Trophoblast cell (in vitro differentiated cells and primary cell): Measurements from ENCODE around the gene CCNDBP1.

ENCODE experiments used
- DNase-seq, 2 donors: peaks; one replicate each; pipeline ENCODE4 v3.0.0-alpha.2; 2016
- H2AFZ ChIP-seq: 2 replicates; pipeline ENCODE4 v1.6.1; 2013; ENCODE audit warnings: low read length, moderate library complexity, mild to moderate bottlenecking; ENCODE audit not compliant: insufficient read depth, poor library complexity
- H2AK5ac ChIP-seq: 2 replicates; pipeline ENCODE4 v1.6.1; 2013; ENCODE audit warnings: mild to moderate bottlenecking, low read length
- H2BK120ac ChIP-seq: 2 replicates; pipeline ENCODE4 v1.6.1; 2013; ENCODE audit warnings: low read length, mild to moderate bottlenecking, moderate library complexity; ENCODE audit not compliant: insufficient read depth, poor library complexity
- H2BK12ac ChIP-seq: 2 replicates; pipeline ENCODE4 v1.6.1; 2013; ENCODE audit warnings: mild to moderate bottlenecking, low read length, moderate library complexity
- H2BK5ac ChIP-seq: 2 replicates; pipeline ENCODE4 v1.6.1; 2013; ENCODE audit warnings: low read length, low read depth, moderate library complexity, mild to moderate bottlenecking; ENCODE audit not compliant: poor library complexity
- H3K14ac ChIP-seq: 2 replicates; pipeline ENCODE4 v1.6.1; 2013; ENCODE audit warnings: mild to moderate bottlenecking, low read length
- H3K18ac ChIP-seq: 2 replicates; pipeline ENCODE4 v1.6.1; 2013; ENCODE audit warnings: mild to moderate bottlenecking, low read length
- H3K23ac ChIP-seq: 2 replicates; pipeline ENCODE4 v1.6.1; 2013; ENCODE audit warnings: low read length
- H3K27ac ChIP-seq: 2 replicates; pipeline ENCODE4 v1.5.1; 2013; ENCODE audit warnings: low read depth, mild to moderate bottlenecking, inconsistent platforms, low read length, moderate library complexity
- H3K27me3 ChIP-seq: 2 replicates; pipeline ENCODE4 v1.6.1; 2013; ENCODE audit warnings: inconsistent platforms, mild to moderate bottlenecking, low read length, moderate library complexity; ENCODE audit not compliant: insufficient read depth
- H3K36me3 ChIP-seq, 2 experiments: 1 replicate in 1 of 2; 2 replicates in 1 of 2; pipeline ENCODE4 v1.6.1; 2013; ENCODE audit warnings: low read length in 2 of 2, mild to moderate bottlenecking in 2 of 2, moderate library complexity in 1 of 2; ENCODE audit not compliant: insufficient read depth in 2 of 2, control insufficient read depth in 1 of 2
- H3K4ac ChIP-seq: 2 replicates; pipeline ENCODE4 v1.6.1; 2013; ENCODE audit warnings: low read depth, mild to moderate bottlenecking, low read length, moderate library complexity
- H3K4me1 ChIP-seq, 2 experiments: 1 replicate in 1 of 2; 2 replicates in 1 of 2; pipeline ENCODE4 v1.6.1; 2013; ENCODE audit warnings: low read length in 2 of 2, mild to moderate bottlenecking in 2 of 2, moderate library complexity in 1 of 2; ENCODE audit not compliant: insufficient read depth in 2 of 2, control insufficient read depth in 1 of 2
- H3K4me2 ChIP-seq: 2 replicates; pipeline ENCODE4 v1.6.1; 2013; ENCODE audit warnings: inconsistent platforms, mild to moderate bottlenecking, low read length, moderate library complexity
- H3K4me3 ChIP-seq: 2 replicates; pipeline ENCODE4 v1.5.1; 2013; ENCODE audit warnings: mild to moderate bottlenecking, low read depth, low read length, inconsistent platforms
- H3K79me1 ChIP-seq: one replicate; pipeline ENCODE4 v1.6.1; 2013; ENCODE audit warnings: low read length
- H3K79me2 ChIP-seq: 2 replicates; pipeline ENCODE4 v1.6.1; 2013; ENCODE audit warnings: low read length, mild to moderate bottlenecking; ENCODE audit not compliant: control insufficient read depth, insufficient read depth, poor library complexity
- H3K9ac ChIP-seq: 2 replicates; pipeline ENCODE4 v1.6.1; 2013; ENCODE audit warnings: mild to moderate bottlenecking, low read length
- H3K9me3 ChIP-seq: 2 replicates; pipeline ENCODE4 v1.6.1; 2013; ENCODE audit warnings: low read depth, mild to moderate bottlenecking, control low read depth, inconsistent platforms, low read length; ENCODE audit not compliant: insufficient read depth
- H4K12ac ChIP-seq: 2 replicates; pipeline ENCODE4 v1.6.1; 2013; ENCODE audit warnings: low read depth, mild to moderate bottlenecking, low read length, moderate library complexity
- H4K8ac ChIP-seq: 2 replicates; pipeline ENCODE4 v1.6.1; 2013; ENCODE audit warnings: low read depth, mild to moderate bottlenecking, low read length, moderate library complexity
- H4K91ac ChIP-seq: one replicate; pipeline ENCODE4 v1.6.1; 2013; ENCODE audit warnings: low read depth, mild to moderate bottlenecking, low read length, moderate library complexity
- WGBS: extraction: QIAGEN DNeasy Blood & Tissue Kit; methylation state at CpG from one replicate; pipeline ENCODE4 v1.1.7; 2013; ENCODE audit warnings: missing lambda C conversion rate; ENCODE audit not compliant: insufficient read length, insufficient coverage; ENCODE audit errors: extremely low coverage; 5-methylcytosine and 5-hydroxymethylcytosine counted together

Gene CCNDBP1

GRCh38 chr15:43230640-43231115 lies 45.5 kb downstream of the CCNDBP1 start:
- peak overlapping the region; percentile 6 for H3K27ac ChIP-seq
- H3K14ac ChIP-seq: no peak overlapping the region
- H3K27me3 ChIP-seq: no peaks in the 10 kb centered on the region
- H3K79me2 ChIP-seq: no peaks in the 10 kb centered on the region
- no peak overlapping the region for H2BK12ac ChIP-seq
- H3K9me3 ChIP-seq: no peaks in the 10 kb centered on the region
- no peak overlapping the region for H3K4me3 ChIP-seq
- peaks cover 0 to 3% of the 10 kb centered on the region in 2 experiments for H3K4me1 ChIP-seq
- no peak overlapping the region for H3K18ac ChIP-seq
- no peak overlapping the region for H3K23ac ChIP-seq
- no peak overlapping the region for H2AFZ ChIP-seq
- H3K4me2 ChIP-seq: no peak overlapping the region
- H4K91ac ChIP-seq: no peak overlapping the region
- no peak overlapping the region for H4K8ac ChIP-seq
- no CpG with 5 or more reads among the region's 2 CpGs for WGBS
- no peak overlapping the region for H3K9ac ChIP-seq
- H3K36me3 ChIP-seq: no peaks in the 10 kb centered on the region
- H2AK5ac ChIP-seq: no peak overlapping the region
- DNase-seq: no peak
- H2BK120ac ChIP-seq: peak overlapping the region; percentile 6
- H4K12ac ChIP-seq: no peak overlapping the region
- H2BK5ac ChIP-seq: no peak overlapping the region
- H3K4ac ChIP-seq: no peak overlapping the region
- H3K79me1 ChIP-seq: no peaks in the 10 kb centered on the region

- Histone ChIP-seq H3K14ac (no peak overlapping the region), H3K4ac (no peak overlapping the region), H2BK12ac (no peak overlapping the region), H3K23ac (no peak overlapping the region), H2BK120ac (no peak overlapping the region), H3K9me3 (no peaks in the 10 kb centered on the region), H3K27me3 (no peaks in the 10 kb centered on the region), H3K27ac (no peak overlapping the region), H2AK5ac (no peak overlapping the region), H3K79me2 (no peaks in the 10 kb centered on the region), H3K9ac (no peak overlapping the region), H3K79me1 (no peaks in the 10 kb centered on the region), H2AFZ (no peak overlapping the region), H3K4me2 (no peak overlapping the region), H4K8ac (no peak overlapping the region), H3K18ac (no peak overlapping the region), H3K36me3 (no peaks in the 10 kb centered on the region), H2BK5ac (no peak overlapping the region), H4K12ac (no peak overlapping the region), H3K4me1 (peaks cover 0 to 3% of the 10 kb centered on the region in 2 experiments), H4K91ac (no peak overlapping the region), H3K4me3 (no peak overlapping the region)
- WGBS: no CpG with 5 or more reads among the region's 3 CpGs
- peak; percentile 52 to 75 for DNase-seq
Observed at GRCh38 chr15:43232289-43232874, 47.2 kb downstream of the CCNDBP1 start.

GRCh38 chr15:43235536-43235935 lies 50.3 kb downstream of the CCNDBP1 start:
- Histone ChIP-seq H3K36me3 (no peaks in the 10 kb centered on the region), H3K27ac (no peak overlapping the region), H3K4ac (no peak overlapping the region), H3K79me2 (peaks cover 1% of the 10 kb centered on the region), H2BK5ac (no peak overlapping the region), H3K79me1 (no peaks in the 10 kb centered on the region), H3K4me3 (no peak overlapping the region), H3K14ac (no peak overlapping the region), H2BK120ac (no peak overlapping the region), H4K12ac (no peak overlapping the region), H2AFZ (no peak overlapping the region), H3K18ac (no peak overlapping the region), H2BK12ac (no peak overlapping the region), H4K91ac (no peak overlapping the region), H3K23ac (no peak overlapping the region), H3K9ac (no peak overlapping the region), H3K4me1 (peaks cover 5 to 9% of the 10 kb centered on the region in 2 experiments), H4K8ac (no peak overlapping the region), H3K27me3 (no peaks in the 10 kb centered on the region), H2AK5ac (no peak overlapping the region), H3K4me2 (no peak overlapping the region), H3K9me3 (no peaks in the 10 kb centered on the region)
- no peak for DNase-seq
- WGBS: no CpG with 5 or more reads among the region's 6 CpGs

DNA sequence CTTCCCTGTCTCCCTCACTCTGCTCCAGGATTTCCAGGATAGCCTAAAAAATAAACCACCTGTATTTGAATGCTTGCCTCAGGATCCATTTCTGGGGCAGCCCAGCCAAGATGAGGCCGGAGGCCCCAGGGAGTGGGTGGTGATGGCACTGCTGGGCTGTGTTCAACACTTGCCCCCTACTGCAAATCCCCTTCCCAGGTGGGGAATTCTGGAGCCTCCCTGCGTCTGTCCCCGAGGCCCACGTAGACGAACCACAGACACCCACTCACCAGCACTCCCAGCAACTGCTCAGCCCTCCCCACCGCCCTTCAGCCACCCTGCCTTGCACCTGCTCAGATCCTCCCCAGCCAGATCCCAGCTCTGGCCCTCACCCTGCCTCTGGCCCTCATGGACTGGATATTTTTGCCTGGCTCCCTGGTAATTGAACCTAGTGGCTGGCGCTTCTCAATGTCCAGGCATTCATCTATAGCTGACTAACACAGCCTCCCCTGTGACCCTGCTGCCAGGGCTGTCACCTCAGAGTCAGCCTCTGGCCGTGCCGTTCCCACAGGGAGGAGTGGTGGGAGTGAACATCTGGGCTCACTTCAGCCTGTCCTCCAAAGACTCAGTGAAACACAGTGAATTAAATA lies 52.8 kb downstream of the CCNDBP1 start:
- Histone ChIP-seq H2AFZ (no peak overlapping the region), H3K27me3 (no peaks in the 10 kb centered on the region), H3K14ac (no peak overlapping the region), H3K79me2 (peaks cover 1% of the 10 kb centered on the region), H2AK5ac (no peak overlapping the region), H2BK12ac (peak overlapping the region; percentile 24), H2BK5ac (no peak overlapping the region), H3K4ac (no peak overlapping the region), H3K79me1 (no peaks in the 10 kb centered on the region), H3K36me3 (no peaks in the 10 kb centered on the region), H3K27ac (no peak overlapping the region), H4K8ac (no peak overlapping the region), H3K4me1 (peaks cover 5 to 6% of the 10 kb centered on the region in 2 experiments), H3K23ac (no peak overlapping the region), H3K4me3 (no peak overlapping the region), H3K18ac (no peak overlapping the region), H3K4me2 (no peak overlapping the region), H4K91ac (peak overlapping the region; percentile 2), H4K12ac (no peak overlapping the region), H3K9ac (no peak overlapping the region), H2BK120ac (no peak overlapping the region), H3K9me3 (no peaks in the 10 kb centered on the region)
- no CpG with 5 or more reads among the region's 9 CpGs for WGBS
- no peak for DNase-seq
